ENCODE data around the gene EPS15. TPM values are rescaled to one million over a fixed set of nuclear protein-coding genes. Genes with fewer than 3 reads are reported as not detected.

The EPS15 gene
- total RNA-seq, 1 donor, result 82.2 TPM

DNA sequence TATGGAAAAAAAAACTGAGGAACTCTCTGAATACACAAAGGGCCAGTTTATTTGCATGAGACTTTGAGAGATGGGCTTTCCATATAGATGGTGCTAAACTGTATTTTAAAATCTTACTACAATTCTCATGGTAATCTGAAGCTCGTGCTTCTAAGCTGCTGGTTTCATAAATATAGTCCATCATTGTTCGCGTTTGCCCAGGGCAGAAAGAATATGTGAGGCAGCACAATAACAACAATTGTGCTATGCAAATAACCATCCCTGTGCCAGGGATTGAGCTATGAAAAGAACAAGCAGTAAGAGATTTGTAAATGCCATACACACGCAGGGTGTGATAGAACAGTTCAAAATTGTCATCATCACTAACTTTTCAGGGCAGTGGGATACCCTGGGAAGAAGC lies 4.9 kb upstream of the EPS15 start:
- no peak for DNase-seq (ENCODE audit: insufficient read length, low spot score, missing footprints)
- H3K27me3 ChIP-seq (ENCODE audit: insufficient read depth, low read length), result no peaks in the 10 kb centered on the region
- no peak overlapping the region for H3K27ac ChIP-seq (ENCODE audit: low read depth, low read length)
- peaks cover under 1% of the 10 kb centered on the region for H3K79me2 ChIP-seq (ENCODE audit: insufficient read depth, low read length)
- H3K4me1 ChIP-seq (ENCODE audit: insufficient read depth, low read length), result peaks cover 13% of the 10 kb centered on the region
- no peaks in the 10 kb centered on the region for H4K20me1 ChIP-seq (ENCODE audit: insufficient read depth, low read length)
- H3K4me2 ChIP-seq (ENCODE audit: insufficient read depth, low read length), result no peak overlapping the region
- no peaks in the 10 kb centered on the region for H3K9me3 ChIP-seq (ENCODE audit: low read depth, low read length)
- TF ChIP-seq, protein P1, sequence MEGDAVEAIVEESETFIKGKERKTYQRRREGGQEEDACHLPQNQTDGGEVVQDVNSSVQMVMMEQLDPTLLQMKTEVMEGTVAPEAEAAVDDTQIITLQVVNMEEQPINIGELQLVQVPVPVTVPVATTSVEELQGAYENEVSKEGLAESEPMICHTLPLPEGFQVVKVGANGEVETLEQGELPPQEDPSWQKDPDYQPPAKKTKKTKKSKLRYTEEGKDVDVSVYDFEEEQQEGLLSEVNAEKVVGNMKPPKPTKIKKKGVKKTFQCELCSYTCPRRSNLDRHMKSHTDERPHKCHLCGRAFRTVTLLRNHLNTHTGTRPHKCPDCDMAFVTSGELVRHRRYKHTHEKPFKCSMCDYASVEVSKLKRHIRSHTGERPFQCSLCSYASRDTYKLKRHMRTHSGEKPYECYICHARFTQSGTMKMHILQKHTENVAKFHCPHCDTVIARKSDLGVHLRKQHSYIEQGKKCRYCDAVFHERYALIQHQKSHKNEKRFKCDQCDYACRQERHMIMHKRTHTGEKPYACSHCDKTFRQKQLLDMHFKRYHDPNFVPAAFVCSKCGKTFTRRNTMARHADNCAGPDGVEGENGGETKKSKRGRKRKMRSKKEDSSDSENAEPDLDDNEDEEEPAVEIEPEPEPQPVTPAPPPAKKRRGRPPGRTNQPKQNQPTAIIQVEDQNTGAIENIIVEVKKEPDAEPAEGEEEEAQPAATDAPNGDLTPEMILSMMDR (IDR thresholded peaks at IDR 0.05; ENCODE audit: extremely low read depth, low read depth, low read length), result no peak
- H3K36me3 ChIP-seq (ENCODE audit: insufficient read depth, low read length), result no peaks in the 10 kb centered on the region
- H3K4me3 ChIP-seq (ENCODE audit: insufficient read depth, low read length), result no peak overlapping the region
- H2AFZ ChIP-seq (ENCODE audit: low read length), result no peak overlapping the region

DNA sequence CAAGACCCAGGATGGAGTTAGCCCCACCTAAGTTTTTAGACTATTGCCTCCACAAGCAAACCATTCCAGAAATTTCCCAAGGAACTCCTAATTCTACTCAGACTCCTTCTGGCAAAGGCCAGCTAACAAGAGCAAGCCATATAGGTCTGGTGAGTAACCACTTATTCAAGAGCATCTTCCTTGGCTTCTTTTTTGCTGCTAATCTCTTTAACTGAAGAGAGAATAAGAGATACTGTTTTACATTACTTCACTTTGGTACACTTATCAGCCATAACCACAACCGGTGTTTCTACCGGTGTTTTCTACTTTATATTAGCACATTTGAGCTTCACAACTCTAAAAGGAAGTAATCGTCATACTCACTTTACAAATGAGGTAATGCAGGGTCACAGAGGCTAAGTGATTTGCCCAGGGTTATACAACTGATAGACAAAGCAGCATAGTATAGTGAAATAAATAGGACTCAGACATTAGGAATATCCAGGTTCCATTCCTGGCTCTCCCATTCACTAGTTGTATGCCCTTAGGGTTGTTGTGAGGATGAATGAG lies 1.7 kb upstream of the EPS15 start:
- H3K4me3 ChIP-seq (ENCODE audit: insufficient read depth, low read length), result no peak overlapping the region
- H3K79me2 ChIP-seq (ENCODE audit: insufficient read depth, low read length), result peaks cover 30% of the 10 kb centered on the region
- no peaks in the 10 kb centered on the region for H4K20me1 ChIP-seq (ENCODE audit: insufficient read depth, low read length)
- H3K27me3 ChIP-seq (ENCODE audit: insufficient read depth, low read length), result no peaks in the 10 kb centered on the region
- peaks cover 29% of the 10 kb centered on the region for H3K4me1 ChIP-seq (ENCODE audit: insufficient read depth, low read length)
- H3K36me3 ChIP-seq (ENCODE audit: insufficient read depth, low read length), result no peaks in the 10 kb centered on the region
- H2AFZ ChIP-seq (ENCODE audit: low read length), result peak overlapping the region; percentile 13
- DNase-seq (ENCODE audit: insufficient read length, low spot score, missing footprints), result peak; percentile 84
- H3K9me3 ChIP-seq (ENCODE audit: low read depth, low read length), result no peaks in the 10 kb centered on the region
- H3K27ac ChIP-seq (ENCODE audit: low read depth, low read length), result peak overlapping the region; percentile 32
- peak overlapping the region; percentile 12 for H3K4me2 ChIP-seq (ENCODE audit: insufficient read depth, low read length)
- TF ChIP-seq, protein P1 (IDR thresholded peaks at IDR 0.05; ENCODE audit: extremely low read depth, low read depth, low read length), result no peak

DNA sequence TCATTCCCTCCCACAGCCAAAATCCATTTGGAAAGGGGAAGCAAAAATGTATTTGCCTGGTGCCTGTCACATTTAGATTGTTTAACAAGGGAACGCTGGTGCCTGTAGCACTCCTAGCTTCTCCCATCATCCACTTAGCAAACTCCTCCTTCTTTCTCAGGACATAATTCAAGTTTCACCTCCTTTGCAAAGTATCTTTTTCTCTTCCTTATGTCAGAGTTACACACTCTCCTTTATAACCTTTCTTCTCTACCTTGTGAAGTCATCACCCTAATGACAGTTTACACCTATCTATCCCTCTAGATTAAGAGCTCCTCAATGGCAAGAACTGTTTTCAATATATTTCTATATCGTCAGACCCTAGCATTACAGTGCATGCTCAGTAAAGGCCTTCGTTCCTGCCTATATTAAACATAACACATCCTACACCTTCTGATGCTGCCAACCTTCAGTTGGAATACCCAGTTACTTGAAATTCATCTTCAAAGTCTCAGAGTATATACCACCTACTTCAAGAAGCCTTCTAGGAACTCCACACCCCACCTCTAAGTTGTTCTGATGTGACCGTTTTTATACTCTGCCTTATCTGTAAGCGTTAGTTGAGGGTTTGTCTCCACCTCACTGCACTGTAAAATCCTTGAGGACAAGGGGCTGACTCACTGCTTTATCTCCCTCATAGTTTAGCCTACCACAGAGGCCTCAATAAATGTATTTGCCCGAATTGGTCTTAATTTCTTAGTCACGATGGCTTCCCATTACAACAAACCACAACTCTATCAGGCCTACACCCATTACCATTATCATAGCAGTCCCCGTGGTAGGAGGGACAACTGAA lies 1.0 kb upstream of the EPS15 start:
- Histone ChIP-seq H3K4me3 (ENCODE audit: insufficient read depth, low read length) (no peak overlapping the region), H3K4me2 (ENCODE audit: insufficient read depth, low read length) (peak overlapping the region; percentile 12), H3K36me3 (ENCODE audit: insufficient read depth, low read length) (no peaks in the 10 kb centered on the region), H2AFZ (ENCODE audit: low read length) (peak overlapping the region; percentile 13), H3K4me1 (ENCODE audit: insufficient read depth, low read length) (peaks cover 29% of the 10 kb centered on the region), H4K20me1 (ENCODE audit: insufficient read depth, low read length) (no peaks in the 10 kb centered on the region), H3K9me3 (ENCODE audit: low read depth, low read length) (no peaks in the 10 kb centered on the region), H3K79me2 (ENCODE audit: insufficient read depth, low read length) (peaks cover 37% of the 10 kb centered on the region), H3K27me3 (ENCODE audit: insufficient read depth, low read length) (no peaks in the 10 kb centered on the region), H3K27ac (ENCODE audit: low read depth, low read length) (peak overlapping the region; percentile 32)
- peak; percentile 89 for DNase-seq (ENCODE audit: insufficient read length, low spot score, missing footprints)
- TF ChIP-seq, protein P1 (IDR thresholded peaks at IDR 0.05; ENCODE audit: extremely low read depth, low read depth, low read length), result no peak

DNA sequence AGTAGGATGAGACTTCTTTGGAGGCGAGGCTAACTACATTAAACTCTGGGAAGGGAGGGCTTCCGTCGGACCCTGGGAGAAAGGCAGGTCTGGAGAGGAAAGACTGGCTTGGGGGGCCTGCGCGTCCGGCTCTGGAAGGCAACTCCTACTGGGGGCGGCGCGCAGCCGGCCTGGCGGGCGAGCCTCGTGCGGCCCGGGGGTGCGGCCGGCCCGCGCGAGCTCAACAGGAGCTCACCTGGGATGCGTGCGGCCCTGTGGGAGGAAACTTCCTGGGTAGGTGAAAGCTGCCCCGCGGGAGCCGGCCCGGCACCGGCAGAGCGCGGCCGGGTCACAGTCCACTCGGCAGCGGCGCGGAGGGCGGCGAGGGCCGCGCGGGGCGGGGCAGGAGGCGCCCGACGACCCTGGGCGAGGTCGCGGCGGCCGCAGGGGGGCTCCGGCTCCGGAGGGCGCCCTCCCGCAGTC lies 449 bp downstream of the EPS15 start:
- H3K27ac ChIP-seq (ENCODE audit: low read depth, low read length), result peak overlapping the region; percentile 35
- H4K20me1 ChIP-seq (ENCODE audit: insufficient read depth, low read length), result no peaks in the 10 kb centered on the region
- no peaks in the 10 kb centered on the region for H3K9me3 ChIP-seq (ENCODE audit: low read depth, low read length)
- H3K79me2 ChIP-seq (ENCODE audit: insufficient read depth, low read length), result peaks cover 52% of the 10 kb centered on the region
- peak overlapping the region; percentile 91 for H3K4me2 ChIP-seq (ENCODE audit: insufficient read depth, low read length)
- peak overlapping the region; percentile 80 for H2AFZ ChIP-seq (ENCODE audit: low read length)
- no peaks in the 10 kb centered on the region for H3K27me3 ChIP-seq (ENCODE audit: insufficient read depth, low read length)
- peaks cover 32% of the 10 kb centered on the region for H3K4me1 ChIP-seq (ENCODE audit: insufficient read depth, low read length)
- no peaks in the 10 kb centered on the region for H3K36me3 ChIP-seq (ENCODE audit: insufficient read depth, low read length)
- H3K4me3 ChIP-seq (ENCODE audit: insufficient read depth, low read length), result peak overlapping the region; percentile 83
- peak; percentile 73 for DNase-seq (ENCODE audit: insufficient read length, low spot score, missing footprints)
- TF ChIP-seq, protein P1 (IDR thresholded peaks at IDR 0.05; ENCODE audit: extremely low read depth, low read depth, low read length), result no peak
